Endothelial cell of umbilical vein (primary cell): Measurements from ENCODE around the gene SRGAP3. TPM values are rescaled to one million over a fixed set of nuclear protein-coding genes. Genes with fewer than 3 reads are reported as not detected.

Experiments
- BruUV-seq: library from RNA; stranded (reverse); fragments of 400-500 nt; replicated peaks from 2 replicates; lab custom pipeline; 2021; lab: Mats Ljungman, UMichigan
- CTCF ChIA-PET: fragments of 300-600, 350-600 bp; sonication (Branson Sonifier 250); formaldehyde crosslinking; loops from one replicate; lab custom pipeline; 2021; ENCODE audit warnings: antibody characterized with exemption, inconsistent platforms; lab: Charles Lee
- POLR2A ChIA-PET: fragments of 300-600, 350-600 bp; sonication (Branson Sonifier 250); formaldehyde crosslinking; loops from one replicate; lab custom pipeline; 2021; ENCODE audit warnings: antibody characterized with exemption, inconsistent platforms; lab: Charles Lee
- DNase-seq: peaks from one replicate; pipeline ENCODE4 v3.0.0-alpha.2; 2011; ENCODE audit warnings: low read depth, low spot score
- FAIRE-seq: peaks from 2 replicates; lab custom pipeline; 2011; peaks lifted over from hg19 to GRCh38; lab: Jason Lieb, UNC
- H2AFZ ChIP-seq: 2 replicates; pipeline ENCODE4 v1.6.0; 2012; ENCODE audit warnings: low read depth, low read length, control low read depth, inconsistent platforms
- H3K27ac ChIP-seq: 2 replicates; pipeline ENCODE4 v1.5.1; 2011; ENCODE audit warnings: low read depth, mild to moderate bottlenecking, control low read depth, low read length, moderate library complexity; ENCODE audit not compliant: insufficient read depth
- H3K27me3 ChIP-seq, 2 experiments: 2 replicates each; pipeline versions ENCODE4 v1.6.0 to v1.6.1; 2011; ENCODE audit warnings: low read length in 2 of 2, mixed read lengths in 1 of 2; ENCODE audit not compliant: control insufficient read depth in 2 of 2, insufficient read depth in 2 of 2
- H3K36me3 ChIP-seq, 2 experiments: 2 replicates in 1 of 2; 3 replicates in 1 of 2; pipeline ENCODE4 v1.5.1; 2011; ENCODE audit warnings: low read length in 2 of 2, mild to moderate bottlenecking in 1 of 2, moderate library complexity in 1 of 2; ENCODE audit not compliant: control insufficient read depth in 2 of 2, insufficient read depth in 2 of 2; ENCODE audit errors: extremely low read depth in 1 of 2
- H3K4me1 ChIP-seq: 3 replicates; pipeline ENCODE4 v1.5.1; 2011; ENCODE audit warnings: mild to moderate bottlenecking, low read length; ENCODE audit not compliant: control insufficient read depth, insufficient read depth; ENCODE audit errors: extremely low read depth
- H3K4me2 ChIP-seq: 2 replicates; pipeline ENCODE4 v1.6.1; 2011; ENCODE audit warnings: low read length, control low read depth, mixed read lengths; ENCODE audit not compliant: insufficient read depth
- H3K4me3 ChIP-seq, 3 experiments: fragments of 200-600 bp in 1 of 3; sonication (generic), shearing (Covaris generic) in 1 of 3; replicated peaks in 1 of 3; 2 replicates each; pipeline ENCODE4 v1.5.1; 2011 to 2016; ENCODE audit warnings: control low read depth in 3 of 3, low read length in 3 of 3, mild to moderate bottlenecking in 2 of 3, inconsistent platforms in 1 of 3, low read depth in 1 of 3, moderate library complexity in 1 of 3; ENCODE audit not compliant: insufficient read depth in 1 of 3
- H3K79me2 ChIP-seq: 2 replicates; pipeline ENCODE4 v1.6.0; 2012; ENCODE audit warnings: low read length, inconsistent platforms; ENCODE audit not compliant: control insufficient read depth, insufficient read depth
- H3K9ac ChIP-seq: replicated peaks from 2 replicates; pipeline ENCODE3; 2011; ENCODE audit warnings: low read length, control low read depth; ENCODE audit not compliant: insufficient read depth; ENCODE audit errors: extremely low read depth
- H3K9me1 ChIP-seq: replicated peaks from 3 replicates; pipeline ENCODE4 v1.6.0; 2011; ENCODE audit warnings: mild to moderate bottlenecking, low read length; ENCODE audit not compliant: control insufficient read depth, insufficient read depth; ENCODE audit errors: extremely low read depth
- H3K9me3 ChIP-seq: replicated peaks from 2 replicates; pipeline ENCODE4 v1.5.1; 2012; ENCODE audit warnings: low read length, inconsistent platforms; ENCODE audit not compliant: control insufficient read depth, insufficient read depth
- H4K20me1 ChIP-seq: replicated peaks from 2 replicates; pipeline ENCODE3; 2011; ENCODE audit warnings: mild to moderate bottlenecking, low read length; ENCODE audit not compliant: control insufficient read depth, insufficient read depth; ENCODE audit errors: extremely low read depth
- CTCF ChIP-seq, 2 donors: IDR thresholded peaks; 1 replicate in 1 of 2; 2 replicates in 1 of 2; pipeline ENCODE4 v1.5.1; 2011; ENCODE audit warnings: low read length in 2 of 2, mild to moderate bottlenecking in 2 of 2, moderate library complexity in 2 of 2, control low read depth in 1 of 2, inconsistent platforms in 1 of 2, low read depth in 1 of 2; ENCODE audit not compliant: insufficient read depth in 1 of 2; ENCODE audit errors: extremely low read depth in 1 of 2
- EZH2 ChIP-seq: IDR thresholded peaks from 2 replicates; pipeline ENCODE4 v1.6.1; 2012; ENCODE audit warnings: borderline replicate concordance, low read depth, mild to moderate bottlenecking, moderate library complexity, low read length, inconsistent platforms; ENCODE audit not compliant: severe bottlenecking
- JUN ChIP-seq: IDR thresholded peaks from 2 replicates; pipeline ENCODE4 v1.6.1; 2011; ENCODE audit warnings: borderline replicate concordance, low read depth; ENCODE audit not compliant: insufficient read length, insufficient read depth
- MAX ChIP-seq: IDR thresholded peaks from 2 replicates; pipeline ENCODE4 v1.6.1; 2011; ENCODE audit not compliant: insufficient read depth, insufficient read length
- POLR2AphosphoS5 ChIP-seq: IDR thresholded peaks from 2 replicates; pipeline ENCODE4 v1.6.1; 2012; ENCODE audit warnings: low read depth, mild to moderate bottlenecking, control low read depth, low read length, moderate library complexity; ENCODE audit not compliant: insufficient read depth
- dilution Hi-C: fragments of 300-500 bp; cut with MboI; formaldehyde crosslinking; loops from one replicate; pipeline ENCODE4 v1.15.0; 2019; ENCODE audit warnings: low sequenced_read_pairs; ENCODE audit not compliant: extremely low pct_ligation_motif_present
- intact Hi-C: fragments of 100-400 bp; cut with micrococcal nuclease; formaldehyde crosslinking; loops from one replicate; pipeline ENCODE4 v1.10.0; 2022
- polyA plus RNA-seq, 4 experiments: library from polyadenylated mRNA; depleted of rRNA in 3 of 4; stranded (reverse) in 3 of 4; unstranded in 1 of 4; fragments of >200 nt; gene quantifications; 2 replicates each; pipeline versions ENCODE4 v1.2.1 to v1.2.3, GENCODE V29; 2011 to 2012; ENCODE audit warnings: missing spikeins in 1 of 4
- total RNA-seq: library from RNA; stranded (reverse); gene quantifications from 2 replicates; pipeline ENCODE4 v1.2.3, GENCODE V29; 2021

Gene SRGAP3
- total and polyA plus RNA-seq, 2 donors (not counting 3 experiments of a cell fraction or from before 2014, with no cell fraction given) = 0.06 TPM; not detected in 1

- intact Hi-C loops = no loop called here
- no peak overlapping the region for H3K4me3 ChIP-seq
- H3K9ac ChIP-seq = no peak overlapping the region
- no peaks in the 10 kb centered on the region for H3K9me1 ChIP-seq
- no peaks in the 10 kb centered on the region for H3K36me3 ChIP-seq
- H4K20me1 ChIP-seq = no peaks in the 10 kb centered on the region
- dilution Hi-C loops = no loop called here
- no TSS peak for BruUV-seq
- POLR2A ChIA-PET = no interaction called here
- no peaks in the 10 kb centered on the region for H3K79me2 ChIP-seq
- DNase-seq = peak; percentile 36
- H3K9me3 ChIP-seq = no peaks in the 10 kb centered on the region
- no peaks in the 10 kb centered on the region for H3K4me1 ChIP-seq
- CTCF ChIA-PET = interaction anchor here (0.8 to 7.9 kb wide), 8 partner anchors 15 to 381 kb away, joined by 3 to 73 read pairs (median 8); partner anchors contain the start of gene OXTR
- H3K27ac ChIP-seq = no peak overlapping the region
- no peak overlapping the region for H2AFZ ChIP-seq
- H3K4me2 ChIP-seq = no peak overlapping the region
- no peak for FAIRE-seq
- peaks cover 2 to 8% of the 10 kb centered on the region in 2 experiments for H3K27me3 ChIP-seq
- no peak for TF ChIP-seq POLR2AphosphoS5
- TF ChIP-seq MAX = no peak
Measured at GRCh38 chr3:8972639-8973038, 276.8 kb downstream of the SRGAP3 start.

DNA sequence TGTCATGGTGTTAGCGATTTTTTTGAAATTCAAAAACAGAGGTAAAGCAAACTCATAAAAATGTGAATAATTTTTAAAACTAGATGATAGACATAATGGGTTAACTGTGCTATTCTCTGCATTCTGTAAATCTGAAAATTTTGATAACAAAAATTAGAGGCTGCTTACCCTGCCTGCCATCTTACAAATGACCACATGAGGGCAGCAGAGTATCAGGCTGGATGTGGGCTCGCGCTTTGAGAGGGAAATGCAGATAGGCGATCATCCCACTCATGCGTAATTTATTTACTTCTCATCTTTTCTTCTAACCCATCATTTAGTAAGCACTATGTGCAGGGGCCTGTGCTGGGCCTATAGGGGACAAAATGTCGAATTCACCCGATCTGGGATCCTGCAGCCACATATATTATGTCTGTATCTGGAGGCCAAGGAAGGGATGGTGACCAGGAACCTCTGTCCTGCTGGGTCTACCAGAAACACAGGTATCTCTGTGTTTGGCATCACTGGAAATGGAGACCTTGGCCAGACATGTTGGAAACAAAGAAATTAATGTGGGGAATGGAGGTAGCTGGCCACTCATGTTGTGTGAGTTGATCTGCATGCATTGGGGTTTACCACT lies 278.4 kb downstream of the SRGAP3 start:
- peak; percentile 60 for DNase-seq
- dilution Hi-C loops (no loop called here), intact Hi-C loops (loop anchor here (1.0 kb wide), 3 partner anchors 17 to 331 kb away; no protein-coding TSS in a partner anchor)
- TF ChIP-seq JUN = no peak
- TF ChIP-seq POLR2AphosphoS5 = no peak
- no peak for TF ChIP-seq EZH2
- TF ChIP-seq CTCF (IDR thresholded peaks at IDR 0.05; ENCODE audit: extremely low read depth in 1 of 2, insufficient read depth in 1 of 2, low read depth in 1 of 2, low read length in 2 of 2) = peak; percentile 82 to 89
- no peaks in the 10 kb centered on the region for H3K36me3 ChIP-seq
- H3K79me2 ChIP-seq = no peaks in the 10 kb centered on the region
- no peaks in the 10 kb centered on the region for H3K9me1 ChIP-seq
- no peak overlapping the region for H3K27ac ChIP-seq
- H2AFZ ChIP-seq = no peak overlapping the region
- peaks cover 2 to 8% of the 10 kb centered on the region in 2 experiments for H3K27me3 ChIP-seq
- H3K4me1 ChIP-seq = no peaks in the 10 kb centered on the region
- no peaks in the 10 kb centered on the region for H4K20me1 ChIP-seq
- FAIRE-seq = peak; percentile 89
- ChIA-PET CTCF (interaction anchor here (1.0 to 7.9 kb wide), 9 partner anchors 16 to 332 kb away, joined by 3 to 73 read pairs (median 8); partner anchors contain the start of gene OXTR), POLR2A (no interaction called here)
- no peak overlapping the region for H3K9ac ChIP-seq
- no peaks in the 10 kb centered on the region for H3K9me3 ChIP-seq
- H3K4me3 ChIP-seq = no peak overlapping the region
- no peak overlapping the region for H3K4me2 ChIP-seq
- no TSS peak for BruUV-seq
